Sigmoid colon (tissue), 4 donors: Measurements from ENCODE around the gene CYB561D1.

Source experiments
- EP300 ChIP-seq, 4 donors: sonication (generic); formaldehyde crosslinking; IDR thresholded peaks; one replicate each; pipeline ENCODE4 v1.6.1; 2017; ENCODE audit warnings: antibody characterized with exemption in 4 of 4
- POLR2A ChIP-seq, 2 donors: fragments of 450-650 bp; IDR thresholded peaks; one replicate each; pipeline ENCODE4 v1.6.1; 2016; ENCODE audit warnings: antibody characterized with exemption in 2 of 2, mild to moderate bottlenecking in 2 of 2, moderate library complexity in 2 of 2
- POLR2AphosphoS5 ChIP-seq, 4 donors: sonication (generic); formaldehyde crosslinking; IDR thresholded peaks; one replicate each; pipeline ENCODE4 v1.6.1; 2017; ENCODE audit warnings: antibody characterized with exemption in 4 of 4
- TF ChIP-seq, protein P1 (sequence below), 4 experiments: fragments of 450-650 bp in 3 of 4; fragments of 200-600 bp in 1 of 4; IDR thresholded peaks; one replicate each; pipeline ENCODE4 v1.5.1; 2016 to 2019; ENCODE audit warnings: antibody characterized with exemption in 4 of 4, mild to moderate bottlenecking in 3 of 4, moderate library complexity in 2 of 4

DNA sequence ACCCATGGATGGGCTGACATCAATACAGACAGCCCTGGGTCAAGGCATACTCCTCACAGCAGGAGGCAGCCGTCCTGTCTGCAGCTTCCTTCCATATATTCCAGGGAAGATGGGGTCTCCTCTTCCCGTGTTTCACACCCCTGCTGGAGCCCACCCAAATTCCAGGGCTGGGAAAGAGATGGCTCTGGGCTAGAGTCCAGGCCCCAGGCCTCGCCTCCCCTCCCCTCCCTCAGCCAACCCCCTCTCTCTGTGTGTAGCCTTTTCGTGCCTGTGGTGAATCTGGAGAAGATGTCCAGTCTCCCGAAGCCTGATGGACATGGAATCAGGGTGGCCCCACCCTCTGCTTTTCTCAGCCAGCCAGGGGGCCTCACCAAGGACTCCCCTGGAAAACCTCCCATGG lies 6.6 kb upstream of the CYB561D1 start:
- TF ChIP-seq, protein P1, sequence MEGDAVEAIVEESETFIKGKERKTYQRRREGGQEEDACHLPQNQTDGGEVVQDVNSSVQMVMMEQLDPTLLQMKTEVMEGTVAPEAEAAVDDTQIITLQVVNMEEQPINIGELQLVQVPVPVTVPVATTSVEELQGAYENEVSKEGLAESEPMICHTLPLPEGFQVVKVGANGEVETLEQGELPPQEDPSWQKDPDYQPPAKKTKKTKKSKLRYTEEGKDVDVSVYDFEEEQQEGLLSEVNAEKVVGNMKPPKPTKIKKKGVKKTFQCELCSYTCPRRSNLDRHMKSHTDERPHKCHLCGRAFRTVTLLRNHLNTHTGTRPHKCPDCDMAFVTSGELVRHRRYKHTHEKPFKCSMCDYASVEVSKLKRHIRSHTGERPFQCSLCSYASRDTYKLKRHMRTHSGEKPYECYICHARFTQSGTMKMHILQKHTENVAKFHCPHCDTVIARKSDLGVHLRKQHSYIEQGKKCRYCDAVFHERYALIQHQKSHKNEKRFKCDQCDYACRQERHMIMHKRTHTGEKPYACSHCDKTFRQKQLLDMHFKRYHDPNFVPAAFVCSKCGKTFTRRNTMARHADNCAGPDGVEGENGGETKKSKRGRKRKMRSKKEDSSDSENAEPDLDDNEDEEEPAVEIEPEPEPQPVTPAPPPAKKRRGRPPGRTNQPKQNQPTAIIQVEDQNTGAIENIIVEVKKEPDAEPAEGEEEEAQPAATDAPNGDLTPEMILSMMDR (IDR thresholded peaks at IDR 0.05) = no peak
- no peak for TF ChIP-seq POLR2A (IDR thresholded peaks at IDR 0.05)
- no peak for TF ChIP-seq POLR2AphosphoS5 (IDR thresholded peaks at IDR 0.05)
- TF ChIP-seq EP300 (IDR thresholded peaks at IDR 0.05) = no peak
